Thyroid gland (tissue), 4 donors: ENCODE data around the gene ONECUT3. TPM values are rescaled to one million over a fixed set of nuclear protein-coding genes. Genes with fewer than 3 reads are reported as not detected.

Experiments
- DNase-seq, 2 donors: peaks; one replicate each; pipeline ENCODE4 v3.0.0-alpha.2; 2019
- H3K27ac ChIP-seq, 3 donors: fragments of 200-600 bp; sonication (generic); 1 replicate in 2 of 3; 2 replicates in 1 of 3; pipeline ENCODE4 v1.5.1; 2016 to 2019; ENCODE audit warnings: mild to moderate bottlenecking in 1 of 3, moderate library complexity in 1 of 3
- H3K27me3 ChIP-seq: fragments of 200-600 bp; sonication (generic); one replicate; pipeline ENCODE4 v1.5.1; 2019
- H3K36me3 ChIP-seq, 2 donors: fragments of 200-600 bp; sonication (generic); one replicate each; pipeline ENCODE4 v1.5.1; 2016 to 2019
- H3K4me1 ChIP-seq, 2 donors: fragments of 200-600 bp; sonication (generic); one replicate each; pipeline ENCODE4 v1.5.1; 2017 to 2019
- H3K4me3 ChIP-seq, 3 donors: fragments of 200-600 bp; sonication (generic); replicated peaks in 1 of 3; 1 replicate in 2 of 3; 2 replicates in 1 of 3; pipeline ENCODE4 v1.5.1; 2016; ENCODE audit warnings: mild to moderate bottlenecking in 1 of 3
- H3K9me3 ChIP-seq: fragments of 200-600 bp; sonication (generic); one replicate; pipeline ENCODE4 v1.5.1; 2017
- POLR2A ChIP-seq, 2 donors: fragments of 450-650 bp; IDR thresholded peaks; one replicate each; pipeline ENCODE4 v1.6.1; 2017; ENCODE audit warnings: antibody characterized with exemption in 2 of 2, mild to moderate bottlenecking in 2 of 2, moderate library complexity in 1 of 2
- WGBS, 2 donors: methylation state at CpG; one replicate each; pipeline ENCODE4 v1.1.5; 2017; 5-methylcytosine and 5-hydroxymethylcytosine counted together
- intact Hi-C: fragments of 100-400 bp; cut with DNase I; formaldehyde crosslinking; loops from one replicate; pipeline ENCODE4 v1.15.1; 2023
- total RNA-seq, 4 donors: library from RNA; depleted of rRNA; stranded (reverse); fragments of >200 nt; gene quantifications; one replicate each; pipeline ENCODE4 v1.2.3, GENCODE V29; 2016
- TF ChIP-seq, protein P1 (sequence below), 6 experiments: fragments of 200-600 bp in 3 of 6; fragments of 450-650 bp in 3 of 6; sonication (generic) in 3 of 6; IDR thresholded peaks; one replicate each; pipeline ENCODE4 v1.5.1; 2016 to 2019; ENCODE audit warnings: antibody characterized with exemption in 6 of 6, mild to moderate bottlenecking in 2 of 6, inconsistent platforms in 1 of 6, moderate library complexity in 1 of 6

The ONECUT3 gene
- total RNA-seq, 4 donors from 2014 or later, result not detected

DNA sequence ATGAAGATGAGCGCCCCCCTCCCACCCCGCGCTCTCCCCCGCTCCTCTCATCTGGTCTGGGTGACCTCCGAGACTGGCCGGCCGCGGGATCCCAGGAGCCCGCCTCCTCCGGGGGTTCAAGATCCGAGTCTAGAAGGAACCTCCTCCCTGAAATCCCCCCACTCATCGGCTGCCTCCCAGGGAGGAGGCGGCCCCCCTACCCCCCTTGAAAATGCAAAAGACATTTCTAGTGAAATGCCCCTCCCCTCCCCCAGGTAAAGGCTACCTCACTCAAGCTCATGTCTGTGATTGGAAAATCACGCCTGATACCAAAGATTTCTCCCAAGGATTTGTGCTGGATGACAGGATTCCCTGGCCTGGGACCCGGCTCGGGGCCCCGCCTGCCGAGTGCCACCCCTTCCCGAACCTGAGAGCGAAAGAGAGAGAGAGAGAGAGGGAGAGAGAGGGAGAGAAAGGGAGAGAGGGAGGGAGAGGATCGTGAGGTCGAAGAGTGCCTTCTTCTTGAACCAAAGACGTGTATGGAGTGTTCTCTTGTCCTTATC lies 23.4 kb downstream of the ONECUT3 start:
- 4 to 7% methylated on average over 13 to 23 of the region's 23 CpGs for WGBS, 2 donors
- Histone ChIP-seq H3K27me3 (peaks cover 36% of the 10 kb centered on the region), H3K36me3 (no peaks in the 10 kb centered on the region), H3K4me1 (peaks cover 0 to 4% of the 10 kb centered on the region in 2 donors), H3K27ac (no peak overlapping the region), H3K9me3 (no peaks in the 10 kb centered on the region), H3K4me3 (no peak overlapping the region)
- intact Hi-C loops, result no loop called here
- TF ChIP-seq, protein P1, sequence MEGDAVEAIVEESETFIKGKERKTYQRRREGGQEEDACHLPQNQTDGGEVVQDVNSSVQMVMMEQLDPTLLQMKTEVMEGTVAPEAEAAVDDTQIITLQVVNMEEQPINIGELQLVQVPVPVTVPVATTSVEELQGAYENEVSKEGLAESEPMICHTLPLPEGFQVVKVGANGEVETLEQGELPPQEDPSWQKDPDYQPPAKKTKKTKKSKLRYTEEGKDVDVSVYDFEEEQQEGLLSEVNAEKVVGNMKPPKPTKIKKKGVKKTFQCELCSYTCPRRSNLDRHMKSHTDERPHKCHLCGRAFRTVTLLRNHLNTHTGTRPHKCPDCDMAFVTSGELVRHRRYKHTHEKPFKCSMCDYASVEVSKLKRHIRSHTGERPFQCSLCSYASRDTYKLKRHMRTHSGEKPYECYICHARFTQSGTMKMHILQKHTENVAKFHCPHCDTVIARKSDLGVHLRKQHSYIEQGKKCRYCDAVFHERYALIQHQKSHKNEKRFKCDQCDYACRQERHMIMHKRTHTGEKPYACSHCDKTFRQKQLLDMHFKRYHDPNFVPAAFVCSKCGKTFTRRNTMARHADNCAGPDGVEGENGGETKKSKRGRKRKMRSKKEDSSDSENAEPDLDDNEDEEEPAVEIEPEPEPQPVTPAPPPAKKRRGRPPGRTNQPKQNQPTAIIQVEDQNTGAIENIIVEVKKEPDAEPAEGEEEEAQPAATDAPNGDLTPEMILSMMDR (IDR thresholded peaks at IDR 0.05), result no peak
- no peak for TF ChIP-seq POLR2A (IDR thresholded peaks at IDR 0.05)
- DNase-seq, result no peak

DNA sequence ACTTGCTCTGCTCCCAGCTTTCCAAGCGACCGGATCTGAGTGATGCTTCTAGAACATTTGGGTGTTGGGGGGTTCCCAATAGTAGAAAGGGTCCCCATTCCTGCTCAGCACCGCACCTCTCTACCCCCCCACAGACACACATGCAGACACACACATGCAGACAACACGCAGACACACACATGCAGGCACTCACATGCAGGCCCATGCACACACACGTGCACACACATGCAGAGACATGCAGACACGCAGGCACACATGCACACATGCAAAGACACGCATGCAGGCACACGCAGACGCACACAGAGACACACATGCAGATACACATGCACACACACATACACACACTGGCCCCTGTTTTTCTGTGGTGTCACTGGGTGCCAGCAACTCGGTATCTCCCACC lies 23.8 kb downstream of the ONECUT3 start:
- Histone ChIP-seq H3K4me1 (peaks cover 0 to 4% of the 10 kb centered on the region in 2 donors), H3K27me3 (peaks cover 36% of the 10 kb centered on the region), H3K27ac (no peak overlapping the region), H3K9me3 (no peaks in the 10 kb centered on the region), H3K4me3 (no peak overlapping the region), H3K36me3 (no peaks in the 10 kb centered on the region)
- intact Hi-C loops, result no loop called here
- no peak for TF ChIP-seq POLR2A (IDR thresholded peaks at IDR 0.05)
- TF ChIP-seq, protein P1 (IDR thresholded peaks at IDR 0.05), result no peak
- WGBS, 2 donors, result 52 to 54% methylated on average over 8 to 10 of the region's 10 CpGs
- DNase-seq, result no peak

DNA sequence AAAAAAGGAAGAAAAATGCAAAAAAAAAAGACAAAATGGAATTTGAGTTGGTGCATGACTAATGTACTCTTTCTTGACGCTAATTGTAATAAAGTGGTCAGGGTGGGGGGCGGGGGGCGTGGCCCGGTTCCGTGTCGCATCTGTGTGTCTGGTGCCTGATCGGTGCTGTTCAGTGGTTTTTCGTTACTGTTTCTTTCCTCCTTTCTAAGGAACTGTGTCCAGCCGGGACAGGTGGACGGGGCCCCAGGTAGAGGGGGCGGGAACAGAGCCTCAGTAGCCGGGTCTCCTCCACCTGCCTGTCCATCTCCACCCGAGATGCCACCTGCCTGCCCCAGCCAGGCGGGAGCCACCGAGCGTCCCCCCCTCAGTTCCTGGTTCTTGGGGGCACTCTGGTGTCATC lies 26.3 kb downstream of the ONECUT3 start:
- Histone ChIP-seq H3K9me3 (no peaks in the 10 kb centered on the region), H3K36me3 (no peaks in the 10 kb centered on the region), H3K27ac (no peak overlapping the region), H3K4me3 (no peak overlapping the region), H3K27me3 (peaks cover 33% of the 10 kb centered on the region), H3K4me1 (peaks cover 0 to 4% of the 10 kb centered on the region in 2 donors)
- DNase-seq, result no peak
- intact Hi-C loops, result no loop called here
- 16 to 30% methylated on average over 13 to 15 of the region's 16 CpGs for WGBS, 2 donors
- TF ChIP-seq, protein P1 (IDR thresholded peaks at IDR 0.05), result no peak
- no peak for TF ChIP-seq POLR2A (IDR thresholded peaks at IDR 0.05)

DNA sequence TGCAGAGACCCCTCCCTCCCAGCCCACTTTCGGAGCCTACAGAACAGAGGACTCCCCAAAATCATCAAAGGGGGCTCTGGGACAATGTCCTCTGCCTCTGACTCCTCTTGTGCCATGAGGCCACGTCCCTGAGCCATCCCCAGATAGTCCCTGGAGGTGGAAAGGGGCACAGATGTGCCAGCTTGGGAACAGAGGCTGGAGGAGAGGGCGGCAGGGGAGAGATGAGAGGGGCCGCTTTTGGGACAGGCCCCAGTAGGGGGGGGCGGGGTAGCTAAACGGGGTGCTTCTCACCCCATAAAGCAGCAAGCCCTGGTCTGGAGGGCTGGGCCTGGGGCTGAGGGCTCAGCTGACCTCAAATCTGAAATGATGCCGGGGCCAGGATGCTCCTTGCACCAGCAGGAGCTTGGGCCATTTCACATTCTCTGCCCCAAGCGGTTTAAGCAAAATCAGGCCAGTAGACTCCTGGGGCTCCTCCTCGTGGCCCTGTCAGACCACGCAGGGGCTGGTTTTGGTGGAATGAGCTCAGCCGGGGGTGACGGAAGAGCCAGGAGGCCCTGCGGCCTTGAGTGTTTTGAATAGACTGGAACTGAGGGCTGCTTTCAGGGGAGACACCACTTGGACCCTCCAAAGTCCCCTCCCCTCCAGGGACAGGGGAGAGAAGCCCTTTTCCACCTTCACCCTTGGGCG lies 27.1 kb downstream of the ONECUT3 start:
- Histone ChIP-seq H3K27me3 (peaks cover 24% of the 10 kb centered on the region), H3K27ac (no peak overlapping the region), H3K36me3 (no peaks in the 10 kb centered on the region), H3K4me3 (no peak overlapping the region), H3K4me1 (peaks cover 0 to 4% of the 10 kb centered on the region in 2 donors), H3K9me3 (no peaks in the 10 kb centered on the region)
- TF ChIP-seq POLR2A (IDR thresholded peaks at IDR 0.05), result no peak
- TF ChIP-seq, protein P1 (IDR thresholded peaks at IDR 0.05), result no peak
- WGBS, 2 donors, result 28 to 33% methylated on average over 14 of the region's 14 CpGs
- no peak for DNase-seq
- intact Hi-C loops, result no loop called here

DNA sequence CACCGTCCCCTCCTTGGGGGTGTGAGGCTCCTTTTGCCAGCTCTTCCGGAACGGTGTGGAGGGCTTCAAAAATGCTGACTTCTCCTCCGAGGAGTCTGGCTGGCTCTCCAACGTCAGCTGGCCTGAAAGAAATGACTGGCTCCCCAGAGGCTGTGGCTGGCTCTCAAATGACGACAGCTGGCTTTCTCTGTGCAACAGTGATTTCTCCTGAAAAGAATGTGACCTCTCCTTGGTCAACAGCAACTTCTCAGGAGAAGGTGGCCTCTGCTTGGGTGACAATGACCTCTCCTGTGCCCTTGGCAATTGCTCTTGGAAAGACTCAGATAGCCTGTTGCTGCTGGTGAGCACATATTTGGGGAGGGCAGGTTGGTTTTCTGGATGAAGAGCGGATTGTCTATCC lies 29.2 kb downstream of the ONECUT3 start:
- TF ChIP-seq POLR2A (IDR thresholded peaks at IDR 0.05), result no peak
- TF ChIP-seq, protein P1 (IDR thresholded peaks at IDR 0.05), result no peak
- WGBS, 2 donors, result 73 to 76% methylated on average over 5 to 7 of the region's 7 CpGs
- Histone ChIP-seq H3K27me3 (peaks cover 11% of the 10 kb centered on the region), H3K36me3 (no peaks in the 10 kb centered on the region), H3K9me3 (no peaks in the 10 kb centered on the region), H3K4me1 (no peaks in the 10 kb centered on the region), H3K4me3 (no peak overlapping the region), H3K27ac (no peak overlapping the region)
- intact Hi-C loops, result no loop called here
- no peak for DNase-seq
